ES-I3 (cell line): ENCODE measurements around the gene DNAAF5.
"Not testable (repeated sequence)": the region's sequence is repeated elsewhere in the genome, so short reads cannot be mapped to it uniquely, and the experiment has no call there.

Experiments
- H3K36me3 ChIP-seq: 2 replicates; pipeline ENCODE4 v1.6.1; 2013; ENCODE audit warnings: mild to moderate bottlenecking, low read length, control low read depth, moderate library complexity; ENCODE audit not compliant: insufficient read depth
- H3K4me1 ChIP-seq: 2 replicates; pipeline ENCODE4 v1.6.1; 2013; ENCODE audit warnings: mild to moderate bottlenecking, control low read depth, low read length; ENCODE audit not compliant: insufficient read depth
- H3K9ac ChIP-seq: 2 replicates; pipeline ENCODE4 v1.6.1; 2013; ENCODE audit warnings: low read depth, mild to moderate bottlenecking, low read length, moderate library complexity
- H3K9me3 ChIP-seq: 2 replicates; pipeline ENCODE4 v1.6.1; 2013; ENCODE audit warnings: mild to moderate bottlenecking, low read length, moderate library complexity; ENCODE audit not compliant: control insufficient read depth, insufficient read depth

Gene DNAAF5

GRCh38 chr7:742791-743190 is 16.3 kb downstream of the DNAAF5 start:
- H3K36me3 ChIP-seq: peaks cover 9% of the 10 kb centered on the region; the same call in 1 of the 2 replicates
- no peaks in the 10 kb centered on the region for H3K4me1 ChIP-seq
- H3K9ac ChIP-seq: no peak overlapping the region
- H3K9me3 ChIP-seq: no peaks in the 10 kb centered on the region

DNA sequence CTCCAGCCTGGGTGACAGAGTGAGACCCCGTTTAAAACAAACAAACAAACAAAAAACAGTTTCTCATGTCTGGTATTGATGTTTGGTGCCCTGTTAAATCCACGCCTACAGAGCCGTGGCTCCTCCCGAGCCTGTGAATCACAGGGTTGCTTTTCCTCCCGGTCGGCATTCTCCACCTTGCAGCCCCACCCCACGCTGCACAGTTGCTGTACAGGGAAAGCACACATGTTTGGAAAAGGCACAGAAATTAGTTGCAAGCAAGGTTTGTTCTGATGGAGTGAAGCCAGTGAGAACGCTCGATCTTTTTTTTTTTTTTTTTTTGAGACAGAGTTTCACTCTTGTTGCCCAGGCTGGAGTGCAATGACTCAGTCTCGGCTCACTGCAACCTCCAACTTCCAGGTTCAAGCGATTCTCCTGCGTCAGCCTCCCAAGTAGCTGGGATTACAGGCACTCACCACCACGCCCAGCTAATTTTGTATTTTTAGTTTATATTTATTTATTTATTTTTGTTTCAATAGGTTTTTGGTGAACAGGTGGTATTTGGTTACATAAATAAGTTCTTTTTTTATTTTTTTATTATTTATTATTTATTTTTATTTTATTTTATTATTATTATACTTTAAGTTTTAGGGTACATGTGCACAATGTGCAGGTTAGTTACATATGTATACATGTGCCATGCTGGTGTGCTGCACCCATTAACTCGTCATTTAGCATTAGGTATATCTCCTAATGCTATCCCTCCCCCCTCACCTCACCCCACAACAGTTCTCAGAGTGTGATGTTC is 17.0 kb downstream of the DNAAF5 start:
- H3K4me1 ChIP-seq, H3K36me3 ChIP-seq, H3K9ac ChIP-seq, H3K9me3 ChIP-seq: not testable (repeated sequence)

DNA sequence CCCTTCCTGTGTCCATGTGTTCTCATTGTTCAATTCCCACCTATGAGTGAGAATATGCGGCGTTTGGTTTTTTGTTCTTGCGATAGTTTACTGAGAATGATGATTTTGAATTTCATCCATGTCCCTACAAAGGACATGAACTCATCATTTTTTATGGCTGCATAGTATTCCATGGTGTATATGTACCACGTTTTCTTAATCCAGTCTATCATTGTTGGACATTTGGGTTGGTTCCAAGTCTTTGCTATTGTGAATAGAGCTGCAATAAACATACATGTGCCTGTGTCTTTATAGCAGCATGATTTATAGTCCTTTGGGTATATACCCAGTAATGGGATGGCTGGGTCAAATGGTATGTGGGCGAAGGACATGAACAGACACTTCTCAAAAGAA is 17.6 kb downstream of the DNAAF5 start:
- not testable (repeated sequence) for H3K4me1 ChIP-seq, H3K9ac ChIP-seq, H3K36me3 ChIP-seq, H3K9me3 ChIP-seq

GRCh38 chr7:744854-745430 is 18.4 kb downstream of the DNAAF5 start:
- Histone ChIP-seq H3K9ac (no peak overlapping the region), H3K36me3 (peaks cover 9% of the 10 kb centered on the region; the same call in 1 of the 2 replicates), H3K4me1 (no peaks in the 10 kb centered on the region), H3K9me3 (no peaks in the 10 kb centered on the region)

DNA sequence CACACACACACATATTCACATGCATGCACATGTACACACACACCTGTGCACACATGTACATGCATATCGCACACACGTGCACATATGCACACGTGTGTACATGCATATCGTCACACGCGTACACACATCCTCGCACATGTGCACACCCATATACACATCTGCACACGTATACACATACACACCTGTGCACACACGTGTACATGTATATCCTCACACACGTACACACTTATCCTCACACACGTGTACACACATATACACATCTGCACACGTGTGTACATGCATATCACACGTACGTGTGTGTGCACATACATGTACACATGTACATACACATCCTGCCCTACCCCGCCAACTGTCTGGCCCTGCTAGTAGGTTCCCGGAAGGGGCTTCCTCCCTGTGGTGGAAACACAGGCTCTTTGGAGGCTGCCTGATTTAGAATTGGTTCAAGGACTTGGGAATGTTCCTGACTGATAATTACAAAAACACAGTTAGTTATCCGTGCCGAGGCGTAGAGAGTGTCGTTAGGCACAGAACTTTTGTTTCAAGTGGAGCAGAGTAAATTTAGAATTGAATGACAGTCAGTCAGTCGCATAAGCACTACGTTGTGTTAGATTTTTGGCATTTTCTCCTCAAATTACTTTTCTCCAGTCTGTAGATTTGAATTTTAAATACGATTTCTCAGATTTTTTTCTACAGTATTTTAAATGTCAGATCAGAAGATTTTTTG is 19.1 kb downstream of the DNAAF5 start:
- peaks cover 9% of the 10 kb centered on the region; the same call in 1 of the 2 replicates for H3K36me3 ChIP-seq
- no peaks in the 10 kb centered on the region for H3K9me3 ChIP-seq
- no peak overlapping the region for H3K9ac ChIP-seq
- no peaks in the 10 kb centered on the region for H3K4me1 ChIP-seq

GRCh38 chr7:746155-747061 is 19.9 kb downstream of the DNAAF5 start:
- peaks cover 9% of the 10 kb centered on the region; the same call in 1 of the 2 replicates for H3K36me3 ChIP-seq
- no peaks in the 10 kb centered on the region for H3K4me1 ChIP-seq
- no peak overlapping the region for H3K9ac ChIP-seq
- H3K9me3 ChIP-seq: no peaks in the 10 kb centered on the region

DNA sequence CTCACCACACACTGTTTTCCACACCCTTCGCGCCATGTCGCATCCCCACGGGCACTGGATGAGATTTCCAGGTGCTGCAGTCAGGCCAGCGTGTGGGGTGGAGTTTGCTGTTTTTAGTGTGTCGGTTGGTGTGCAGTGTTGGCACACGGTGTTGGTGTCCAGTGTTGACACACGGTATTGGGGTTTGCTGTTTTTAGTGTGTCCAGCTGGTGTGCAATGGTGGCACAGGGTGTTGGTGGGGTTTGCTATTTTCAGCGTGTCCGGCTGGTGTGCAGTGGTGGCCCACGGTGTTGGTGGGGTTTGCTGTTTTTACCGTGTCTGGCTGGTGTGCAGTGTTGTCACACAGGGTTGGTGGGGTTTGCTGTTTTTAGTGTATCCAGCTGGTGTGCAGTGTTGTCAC is 20.7 kb downstream of the DNAAF5 start:
- Histone ChIP-seq H3K9me3 (no peaks in the 10 kb centered on the region), H3K36me3 (peaks cover 9% of the 10 kb centered on the region; the same call in 1 of the 2 replicates), H3K9ac (no peak overlapping the region), H3K4me1 (no peaks in the 10 kb centered on the region)

GRCh38 chr7:748446-748845 is 21.9 kb downstream of the DNAAF5 start:
- H3K36me3 ChIP-seq: peaks cover 9% of the 10 kb centered on the region; the same call in 1 of the 2 replicates

DNA sequence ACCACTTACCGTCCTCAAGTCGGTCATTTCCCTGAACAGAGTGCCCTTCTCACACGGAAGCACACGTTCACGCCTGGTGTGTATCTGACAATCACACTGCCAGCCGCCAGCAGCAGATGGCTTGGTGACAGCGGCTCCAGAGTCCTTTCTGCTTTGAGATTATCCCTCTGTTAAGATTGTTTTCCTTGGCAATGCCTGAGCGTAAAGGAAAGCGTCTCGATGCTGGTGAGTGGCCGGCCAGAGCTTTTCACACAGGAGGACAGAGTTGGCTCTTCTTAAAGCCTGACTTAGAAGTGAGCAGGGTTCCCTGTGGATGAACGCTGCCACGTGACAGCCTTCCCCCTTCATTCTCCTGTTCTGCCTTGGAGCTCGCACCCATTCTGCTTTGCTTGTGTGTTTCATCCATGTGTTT is 22.6 kb downstream of the DNAAF5 start:
- peaks cover 9% of the 10 kb centered on the region; the same call in 1 of the 2 replicates for H3K36me3 ChIP-seq
- no peaks in the 10 kb centered on the region for H3K4me1 ChIP-seq
- no peak overlapping the region for H3K9ac ChIP-seq
- H3K9me3 ChIP-seq: no peaks in the 10 kb centered on the region

More at GRCh38 chr7:748446-748845, 21.9 kb downstream of the DNAAF5 start:
- Histone ChIP-seq H3K9me3 (no peaks in the 10 kb centered on the region), H3K9ac (no peak overlapping the region), H3K4me1 (no peaks in the 10 kb centered on the region)

- no peaks in the 10 kb centered on the region for H3K4me1 ChIP-seq
- no peaks in the 10 kb centered on the region for H3K9me3 ChIP-seq
- H3K36me3 ChIP-seq: peaks cover 5% of the 10 kb centered on the region; the same call in 1 of the 2 replicates
- no peak overlapping the region for H3K9ac ChIP-seq
These were observed 23.8 kb downstream of the DNAAF5 start for GRCh38 chr7:750111-750905.

GRCh38 chr7:751826-752225 is 25.3 kb downstream of the DNAAF5 start:
- Histone ChIP-seq H3K36me3 (peaks cover 4% of the 10 kb centered on the region), H3K4me1 (no peaks in the 10 kb centered on the region), H3K9ac (no peak overlapping the region), H3K9me3 (no peaks in the 10 kb centered on the region)

GRCh38 chr7:752256-752655 is 25.8 kb downstream of the DNAAF5 start:
- not testable (repeated sequence) for H3K9me3 ChIP-seq, H3K4me1 ChIP-seq, H3K9ac ChIP-seq, H3K36me3 ChIP-seq

- Histone ChIP-seq H3K36me3 (peaks cover 10% of the 10 kb centered on the region), H3K4me1 (no peaks in the 10 kb centered on the region), H3K9me3 (no peaks in the 10 kb centered on the region), H3K9ac (no peak overlapping the region)
These were observed 26.7 kb downstream of the DNAAF5 start for GRCh38 chr7:753190-753589.
